ENCODE measurements around the gene MYLIP. TPM values are rescaled to one million over a fixed set of nuclear protein-coding genes. Genes with fewer than 3 reads are reported as not detected.

Gene MYLIP
- total and polyA plus RNA-seq, 2 experiments from 2014 or later = 26.7 to 33.8 TPM

- Histone ChIP-seq H3K4me1 (ENCODE audit: insufficient read depth) (no peaks in the 10 kb centered on the region), H2AFZ (no peak overlapping the region), H3K36me3 (ENCODE audit: insufficient read depth) (no peaks in the 10 kb centered on the region), H3K4me2 (no peak overlapping the region), H4K20me1 (replicated peaks; ENCODE audit: insufficient read depth) (no peaks in the 10 kb centered on the region), H3K27me3 (ENCODE audit: insufficient read depth) (no peaks in the 10 kb centered on the region), H3K4me3 (no peak overlapping the region), H3K27ac (ENCODE audit: low read depth) (no peak overlapping the region), H3F3A (replicated peaks; ENCODE audit: low read depth) (no peaks in the 10 kb centered on the region), H3K9me2 (ENCODE audit: insufficient read depth) (peaks cover 10% of the 10 kb centered on the region; the same call in 1 of the 2 replicates), H3K79me2 (replicated peaks; ENCODE audit: insufficient read depth) (no peaks in the 10 kb centered on the region)
- no peaks in the 10 kb centered on the region for H3K9me3 Mint-ChIP-seq
- H3K27ac Mint-ChIP-seq = no peak overlapping the region
- H3K4me3 Mint-ChIP-seq = no peak overlapping the region
- no peak for TF ChIP-seq JUNB (IDR thresholded peaks at IDR 0.05; ENCODE audit: unreplicated experiment)
- TF ChIP-seq EZH2 (IDR thresholded peaks at IDR 0.05; ENCODE audit: low read depth, unreplicated experiment) = no peak
- no peak for TF ChIP-seq ZNF462 (CRISPR knock-in tag; IDR thresholded peaks at IDR 0.05)
- no peak for TF ChIP-seq CREB1 (CRISPR knock-in tag; IDR thresholded peaks at IDR 0.05; ENCODE audit: low read depth)
- TF ChIP-seq, protein P1, sequence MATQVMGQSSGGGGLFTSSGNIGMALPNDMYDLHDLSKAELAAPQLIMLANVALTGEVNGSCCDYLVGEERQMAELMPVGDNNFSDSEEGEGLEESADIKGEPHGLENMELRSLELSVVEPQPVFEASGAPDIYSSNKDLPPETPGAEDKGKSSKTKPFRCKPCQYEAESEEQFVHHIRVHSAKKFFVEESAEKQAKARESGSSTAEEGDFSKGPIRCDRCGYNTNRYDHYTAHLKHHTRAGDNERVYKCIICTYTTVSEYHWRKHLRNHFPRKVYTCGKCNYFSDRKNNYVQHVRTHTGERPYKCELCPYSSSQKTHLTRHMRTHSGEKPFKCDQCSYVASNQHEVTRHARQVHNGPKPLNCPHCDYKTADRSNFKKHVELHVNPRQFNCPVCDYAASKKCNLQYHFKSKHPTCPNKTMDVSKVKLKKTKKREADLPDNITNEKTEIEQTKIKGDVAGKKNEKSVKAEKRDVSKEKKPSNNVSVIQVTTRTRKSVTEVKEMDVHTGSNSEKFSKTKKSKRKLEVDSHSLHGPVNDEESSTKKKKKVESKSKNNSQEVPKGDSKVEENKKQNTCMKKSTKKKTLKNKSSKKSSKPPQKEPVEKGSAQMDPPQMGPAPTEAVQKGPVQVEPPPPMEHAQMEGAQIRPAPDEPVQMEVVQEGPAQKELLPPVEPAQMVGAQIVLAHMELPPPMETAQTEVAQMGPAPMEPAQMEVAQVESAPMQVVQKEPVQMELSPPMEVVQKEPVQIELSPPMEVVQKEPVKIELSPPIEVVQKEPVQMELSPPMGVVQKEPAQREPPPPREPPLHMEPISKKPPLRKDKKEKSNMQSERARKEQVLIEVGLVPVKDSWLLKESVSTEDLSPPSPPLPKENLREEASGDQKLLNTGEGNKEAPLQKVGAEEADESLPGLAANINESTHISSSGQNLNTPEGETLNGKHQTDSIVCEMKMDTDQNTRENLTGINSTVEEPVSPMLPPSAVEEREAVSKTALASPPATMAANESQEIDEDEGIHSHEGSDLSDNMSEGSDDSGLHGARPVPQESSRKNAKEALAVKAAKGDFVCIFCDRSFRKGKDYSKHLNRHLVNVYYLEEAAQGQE (IDR thresholded peaks at IDR 0.05; ENCODE audit: unreplicated experiment) = no peak
- TF ChIP-seq ETS1 (IDR thresholded peaks at IDR 0.05) = no peak
- no peak for TF ChIP-seq POLR2AphosphoS5 (IDR thresholded peaks at IDR 0.05; ENCODE audit: low read depth)
- no peak for TF ChIP-seq STAT1 (IDR thresholded peaks at IDR 0.05; ENCODE audit: unreplicated experiment)
- TF ChIP-seq EZH2phosphoT487 (IDR thresholded peaks at IDR 0.05; ENCODE audit: unreplicated experiment) = no peak
- H3K36me3 Mint-ChIP-seq (ENCODE audit: low read depth) = no peaks in the 10 kb centered on the region
- H3K4me1 Mint-ChIP-seq = no peaks in the 10 kb centered on the region
- H3K27me3 Mint-ChIP-seq (ENCODE audit: insufficient read depth, low read depth, poor library complexity) = no peaks in the 10 kb centered on the region
- no peak for DNase-seq (ENCODE audit: low spot score)
- ATAC-seq = no peak
These were observed 46.5 kb upstream of the MYLIP start for GRCh38 chr6:16082361-16082760.
